Activated T-helper 1 cell treated with Interleukin-2 at 50 U/mL for 16 hours (primary cell): ENCODE measurements around the gene DGKZ.

ENCODE experiments used
- DNase-seq: peaks from one replicate; pipeline ENCODE4 v3.0.0-alpha.2; 2020; ENCODE audit warnings: low read depth

DGKZ gene

GRCh38 chr11:46402957-46403902 lies 56.0 kb downstream of the DGKZ start:
- DNase-seq: no peak

GRCh38 chr11:46404476-46405017 lies 57.3 kb downstream of the DGKZ start:
- no peak for DNase-seq

- no peak for DNase-seq
These were observed 60.4 kb downstream of the DGKZ start for GRCh38 chr11:46407635-46408034.

GRCh38 chr11:46408407-46408986 lies 61.2 kb downstream of the DGKZ start:
- DNase-seq: no peak

- DNase-seq: no peak
These were observed 62.8 kb downstream of the DGKZ start for GRCh38 chr11:46410021-46410420.

GRCh38 chr11:46413760-46414465 lies 66.7 kb downstream of the DGKZ start:
- DNase-seq: no peak

GRCh38 chr11:46414466-46414796 lies 67.2 kb downstream of the DGKZ start:
- no peak for DNase-seq

- no peak for DNase-seq
These were observed 67.6 kb downstream of the DGKZ start for GRCh38 chr11:46414879-46415278.

GRCh38 chr11:46417711-46418110 lies 70.4 kb downstream of the DGKZ start:
- no peak for DNase-seq

- no peak for DNase-seq
These were observed 71.5 kb downstream of the DGKZ start for GRCh38 chr11:46418751-46419150.

- no peak for DNase-seq
These were observed 73.2 kb downstream of the DGKZ start for GRCh38 chr11:46420513-46420912.

- DNase-seq: no peak
These were observed 74.1 kb downstream of the DGKZ start for GRCh38 chr11:46421257-46421880.

- no peak for DNase-seq
These were observed 75.3 kb downstream of the DGKZ start for GRCh38 chr11:46422588-46422987.

- DNase-seq: no peak
These were observed 79.1 kb downstream of the DGKZ start for GRCh38 chr11:46426233-46426991.

GRCh38 chr11:46427364-46427763 lies 80.1 kb downstream of the DGKZ start:
- DNase-seq: no peak

- no peak for DNase-seq
These were observed 82.5 kb downstream of the DGKZ start for GRCh38 chr11:46429717-46430116.
